ENCODE measurements around the gene MYLK.
"Not testable (repeated sequence)": the region's sequence is repeated elsewhere in the genome, so short reads cannot be mapped to it uniquely, and the experiment has no call there.

MYLK gene

GRCh38 chr3:123751433-123751832, 132.7 kb downstream of the MYLK start:
- Mint-ChIP-seq H3K9me3 (ENCODE audit: low read depth) (no peaks in the 10 kb centered on the region), H3K4me1 (ENCODE audit: low read depth) (no peaks in the 10 kb centered on the region), H3K4me3 (no peak overlapping the region), H3K27ac (no peak overlapping the region), H3K36me3 (no peaks in the 10 kb centered on the region), H3K27me3 (no peaks in the 10 kb centered on the region)

GRCh38 chr3:123750659-123751420, 133.3 kb downstream of the MYLK start:
- H3K4me1 Mint-ChIP-seq (ENCODE audit: low read depth): no peaks in the 10 kb centered on the region
- no peak overlapping the region for H3K27ac Mint-ChIP-seq
- no peaks in the 10 kb centered on the region for H3K9me3 Mint-ChIP-seq (ENCODE audit: low read depth)
- no peaks in the 10 kb centered on the region for H3K27me3 Mint-ChIP-seq
- H3K4me3 Mint-ChIP-seq: no peak overlapping the region
- H3K36me3 Mint-ChIP-seq: no peaks in the 10 kb centered on the region

- no peaks in the 10 kb centered on the region for H3K36me3 Mint-ChIP-seq
- H3K4me1 Mint-ChIP-seq (ENCODE audit: low read depth): no peaks in the 10 kb centered on the region
- H3K9me3 Mint-ChIP-seq (ENCODE audit: low read depth): no peaks in the 10 kb centered on the region
- no peaks in the 10 kb centered on the region for H3K27me3 Mint-ChIP-seq
- H3K27ac Mint-ChIP-seq: no peak overlapping the region
- H3K4me3 Mint-ChIP-seq: no peak overlapping the region
These were observed 133.9 kb downstream of the MYLK start for GRCh38 chr3:123750209-123750608.

GRCh38 chr3:123749711-123750110, 134.4 kb downstream of the MYLK start:
- Mint-ChIP-seq H3K4me1 (ENCODE audit: low read depth) (no peaks in the 10 kb centered on the region), H3K4me3 (no peak overlapping the region), H3K36me3 (no peaks in the 10 kb centered on the region), H3K9me3 (ENCODE audit: low read depth) (no peaks in the 10 kb centered on the region), H3K27ac (no peak overlapping the region), H3K27me3 (no peaks in the 10 kb centered on the region)

GRCh38 chr3:123745184-123745855, 138.8 kb downstream of the MYLK start:
- Mint-ChIP-seq H3K36me3 (no peaks in the 10 kb centered on the region), H3K4me3 (no peak overlapping the region), H3K27me3 (no peaks in the 10 kb centered on the region), H3K4me1 (ENCODE audit: low read depth) (no peaks in the 10 kb centered on the region), H3K9me3 (ENCODE audit: low read depth) (no peaks in the 10 kb centered on the region), H3K27ac (no peak overlapping the region)

GRCh38 chr3:123744064-123744463, 140.1 kb downstream of the MYLK start:
- no peaks in the 10 kb centered on the region for H3K4me1 Mint-ChIP-seq (ENCODE audit: low read depth)
- no peaks in the 10 kb centered on the region for H3K9me3 Mint-ChIP-seq (ENCODE audit: low read depth)
- H3K27me3 Mint-ChIP-seq: no peaks in the 10 kb centered on the region
- H3K4me3 Mint-ChIP-seq: no peak overlapping the region
- no peaks in the 10 kb centered on the region for H3K36me3 Mint-ChIP-seq
- H3K27ac Mint-ChIP-seq: no peak overlapping the region

- H3K9me3 Mint-ChIP-seq (ENCODE audit: low read depth): no peaks in the 10 kb centered on the region
- no peaks in the 10 kb centered on the region for H3K4me1 Mint-ChIP-seq (ENCODE audit: low read depth)
- H3K27me3 Mint-ChIP-seq: no peaks in the 10 kb centered on the region
- H3K36me3 Mint-ChIP-seq: no peaks in the 10 kb centered on the region
- no peak overlapping the region for H3K27ac Mint-ChIP-seq
- no peak overlapping the region for H3K4me3 Mint-ChIP-seq
These were observed 141.0 kb downstream of the MYLK start for GRCh38 chr3:123743121-123743520.

- H3K27ac Mint-ChIP-seq: no peak overlapping the region
- H3K9me3 Mint-ChIP-seq (ENCODE audit: low read depth): no peaks in the 10 kb centered on the region
- H3K36me3 Mint-ChIP-seq: no peaks in the 10 kb centered on the region
- H3K27me3 Mint-ChIP-seq: no peaks in the 10 kb centered on the region
- H3K4me3 Mint-ChIP-seq: no peak overlapping the region
- H3K4me1 Mint-ChIP-seq (ENCODE audit: low read depth): no peaks in the 10 kb centered on the region
These were observed 143.1 kb downstream of the MYLK start for GRCh38 chr3:123741041-123741511.

GRCh38 chr3:123740391-123740822, 143.7 kb downstream of the MYLK start:
- Mint-ChIP-seq H3K4me3 (no peak overlapping the region), H3K27ac (no peak overlapping the region), H3K4me1 (ENCODE audit: low read depth) (no peaks in the 10 kb centered on the region), H3K27me3 (no peaks in the 10 kb centered on the region), H3K36me3 (no peaks in the 10 kb centered on the region), H3K9me3 (ENCODE audit: low read depth) (no peaks in the 10 kb centered on the region)

- no peaks in the 10 kb centered on the region for H3K36me3 Mint-ChIP-seq
- H3K27me3 Mint-ChIP-seq: no peaks in the 10 kb centered on the region
- no peak overlapping the region for H3K4me3 Mint-ChIP-seq
- no peak overlapping the region for H3K27ac Mint-ChIP-seq
- H3K9me3 Mint-ChIP-seq (ENCODE audit: low read depth): no peaks in the 10 kb centered on the region
- no peaks in the 10 kb centered on the region for H3K4me1 Mint-ChIP-seq (ENCODE audit: low read depth)
These were observed 144.4 kb downstream of the MYLK start for GRCh38 chr3:123739754-123740153.

GRCh38 chr3:123739106-123739505, 145.0 kb downstream of the MYLK start:
- Mint-ChIP-seq H3K4me1 (ENCODE audit: low read depth) (no peaks in the 10 kb centered on the region), H3K9me3 (ENCODE audit: low read depth) (no peaks in the 10 kb centered on the region), H3K27me3 (no peaks in the 10 kb centered on the region), H3K27ac (no peak overlapping the region), H3K4me3 (no peak overlapping the region), H3K36me3 (no peaks in the 10 kb centered on the region)

GRCh38 chr3:123738522-123738921, 145.6 kb downstream of the MYLK start:
- H3K9me3 Mint-ChIP-seq (ENCODE audit: low read depth); H3K4me1 Mint-ChIP-seq (ENCODE audit: low read depth); H3K27ac Mint-ChIP-seq; H3K4me3 Mint-ChIP-seq; H3K27me3 Mint-ChIP-seq; H3K36me3 Mint-ChIP-seq: not testable (repeated sequence)

GRCh38 chr3:123737168-123737567, 147.0 kb downstream of the MYLK start:
- no peaks in the 10 kb centered on the region for H3K27me3 Mint-ChIP-seq
- no peaks in the 10 kb centered on the region for H3K36me3 Mint-ChIP-seq
- H3K9me3 Mint-ChIP-seq (ENCODE audit: low read depth): no peaks in the 10 kb centered on the region
- no peaks in the 10 kb centered on the region for H3K4me1 Mint-ChIP-seq (ENCODE audit: low read depth)
- H3K4me3 Mint-ChIP-seq: no peak overlapping the region
- no peak overlapping the region for H3K27ac Mint-ChIP-seq

GRCh38 chr3:123735456-123735855, 148.7 kb downstream of the MYLK start:
- Mint-ChIP-seq H3K36me3 (no peaks in the 10 kb centered on the region), H3K27ac (no peak overlapping the region), H3K9me3 (ENCODE audit: low read depth) (no peaks in the 10 kb centered on the region), H3K4me1 (ENCODE audit: low read depth) (no peaks in the 10 kb centered on the region), H3K4me3 (no peak overlapping the region), H3K27me3 (no peaks in the 10 kb centered on the region)

GRCh38 chr3:123734527-123734902, 149.6 kb downstream of the MYLK start:
- H3K36me3 Mint-ChIP-seq: no peaks in the 10 kb centered on the region
- no peaks in the 10 kb centered on the region for H3K4me1 Mint-ChIP-seq (ENCODE audit: low read depth)
- H3K27me3 Mint-ChIP-seq: no peaks in the 10 kb centered on the region
- H3K4me3 Mint-ChIP-seq: no peak overlapping the region
- no peak overlapping the region for H3K27ac Mint-ChIP-seq
- H3K9me3 Mint-ChIP-seq (ENCODE audit: low read depth): no peaks in the 10 kb centered on the region

Data from activated naive CD8-positive, alpha-beta T cell (primary cell).